ENCODE measurements around the gene COPS9.

Gene COPS9

GRCh38 chr2:240147382-240147781 is 11.3 kb upstream of the COPS9 start:
- no peak for DNase-seq

DNA sequence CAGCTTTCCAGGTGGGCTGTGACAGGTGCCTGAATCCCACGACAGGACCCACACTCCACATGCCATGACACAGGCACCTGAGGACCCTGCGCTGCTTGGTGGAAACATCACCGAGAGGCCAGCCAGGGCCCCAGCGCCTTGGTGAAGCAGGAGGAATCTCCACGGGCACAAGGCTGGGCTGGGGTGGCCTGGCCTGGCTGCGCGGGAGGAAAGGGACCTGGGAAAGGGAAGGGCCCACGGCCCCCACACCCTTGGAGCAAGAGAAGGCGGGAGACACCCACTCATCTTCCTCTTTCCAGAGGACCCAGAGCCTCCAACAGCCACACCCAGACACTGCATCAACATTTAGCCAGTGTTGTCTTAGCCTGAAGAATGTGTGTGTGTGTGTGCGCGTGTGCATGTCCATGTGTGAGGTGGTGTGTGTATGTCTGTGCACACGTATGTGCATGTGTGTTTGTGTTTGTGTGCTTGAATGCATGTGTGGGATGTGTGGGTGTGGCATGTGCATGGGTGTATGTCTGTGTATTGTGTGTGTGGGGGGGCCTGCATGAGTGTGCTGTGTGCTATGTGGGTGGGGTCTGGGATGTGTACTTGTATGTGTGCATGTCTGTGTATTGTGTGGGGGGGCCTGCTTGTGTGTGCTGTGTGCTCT is 10.6 kb upstream of the COPS9 start:
- DNase-seq = no peak

- DNase-seq = no peak
Observed at GRCh38 chr2:240146141-240146561, 10.0 kb upstream of the COPS9 start.

DNA sequence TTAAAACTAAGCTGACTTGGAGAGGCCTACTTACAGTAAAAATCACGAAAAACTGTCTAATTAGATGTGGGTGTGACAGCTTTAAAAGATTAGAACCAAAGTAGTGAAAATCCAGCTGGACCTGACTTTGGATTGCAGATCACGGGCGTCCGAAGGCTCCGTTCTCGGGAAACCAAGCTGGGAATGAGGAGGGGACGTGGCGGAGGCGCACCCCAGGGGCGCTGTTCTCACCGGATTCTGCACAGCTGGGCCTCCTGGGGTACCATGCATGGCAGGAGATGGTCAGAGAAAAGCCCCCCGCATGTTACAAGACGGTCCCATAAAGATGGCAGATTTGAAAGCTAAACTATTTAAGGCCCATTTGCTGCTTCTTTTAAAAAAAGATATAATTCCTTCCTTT is 9.4 kb upstream of the COPS9 start:
- no peak for DNase-seq

- DNase-seq = no peak
Observed at GRCh38 chr2:240144649-240145261, 8.7 kb upstream of the COPS9 start.

GRCh38 chr2:240143801-240144648 is 7.9 kb upstream of the COPS9 start:
- DNase-seq = no peak

- DNase-seq = no peak
Observed at GRCh38 chr2:240143276-240143675, 7.2 kb upstream of the COPS9 start.

DNA sequence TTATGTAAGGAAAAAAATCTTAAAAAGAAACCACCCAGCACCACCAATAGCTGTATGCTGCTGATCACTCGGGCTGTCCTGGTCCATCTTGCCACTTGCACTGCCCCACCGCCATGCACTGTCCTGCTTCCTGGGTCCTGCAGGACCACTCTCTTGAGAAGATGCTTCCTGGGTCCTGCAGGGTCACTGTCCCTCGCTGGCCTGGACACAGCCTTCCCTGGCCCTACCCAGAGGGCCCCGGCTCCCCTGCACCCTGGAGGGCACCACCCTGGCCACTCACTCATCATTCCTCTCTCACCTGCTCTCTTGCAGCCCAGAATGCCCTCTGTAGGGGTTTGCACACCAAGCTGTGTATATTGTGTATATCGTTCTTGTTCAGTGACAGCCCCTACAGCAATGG is 6.8 kb upstream of the COPS9 start:
- no peak for DNase-seq

DNA sequence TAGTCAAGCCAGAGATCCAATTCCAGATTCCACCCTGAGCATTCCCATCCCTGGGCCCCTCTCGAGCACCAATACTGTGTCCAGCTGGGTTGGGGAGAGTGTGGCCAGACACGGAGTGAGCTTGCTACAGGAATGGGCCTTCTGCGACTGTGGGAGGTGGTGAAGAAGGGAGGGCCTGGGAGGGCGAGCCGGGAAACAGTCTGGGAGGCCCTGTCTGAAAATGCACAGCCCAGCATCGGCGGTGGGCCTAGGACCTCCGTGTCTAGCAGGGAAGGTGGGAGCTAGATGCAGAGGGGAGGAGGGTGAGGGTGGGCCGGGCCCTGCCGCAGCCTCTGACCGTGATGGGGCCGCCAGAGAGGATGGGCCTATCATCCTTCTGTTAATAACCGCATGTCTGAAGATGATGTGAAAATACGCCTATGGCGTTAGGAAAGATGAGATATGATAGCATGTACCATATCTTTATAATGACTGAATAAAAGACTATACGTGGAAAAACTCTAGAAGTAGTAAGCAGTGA is 6.2 kb upstream of the COPS9 start:
- no peak for DNase-seq

GRCh38 chr2:240141736-240142135 is 5.6 kb upstream of the COPS9 start:
- no peak for DNase-seq

GRCh38 chr2:240140920-240141319 is 4.8 kb upstream of the COPS9 start:
- DNase-seq = no peak

DNA sequence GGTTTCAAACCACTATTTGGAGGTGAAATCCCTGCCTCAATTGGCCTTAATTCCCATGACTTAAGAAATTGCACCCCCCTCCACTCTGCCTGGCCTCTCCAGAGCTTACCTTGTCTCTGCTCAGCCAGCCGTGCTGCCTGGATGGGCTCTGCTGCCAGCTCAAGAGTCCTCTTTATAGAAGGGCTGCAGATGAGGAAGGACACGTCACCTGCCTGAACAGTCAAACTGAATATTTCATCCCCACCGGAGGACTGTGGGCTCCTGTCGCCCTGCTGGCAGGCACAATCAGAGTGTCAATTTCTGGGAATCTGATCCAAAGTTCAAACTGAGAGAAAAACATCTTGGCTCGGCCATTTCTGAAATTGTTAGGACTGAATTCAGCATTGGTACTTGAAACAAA is 4.4 kb upstream of the COPS9 start, which contains the start of gene OTOS:
TSS of gene OTOS (minus strand) at position 148 of the 400 bp plus-strand sequence. CDS start 332 bp downstream, outside the sequence.
- DNase-seq = no peak

DNA sequence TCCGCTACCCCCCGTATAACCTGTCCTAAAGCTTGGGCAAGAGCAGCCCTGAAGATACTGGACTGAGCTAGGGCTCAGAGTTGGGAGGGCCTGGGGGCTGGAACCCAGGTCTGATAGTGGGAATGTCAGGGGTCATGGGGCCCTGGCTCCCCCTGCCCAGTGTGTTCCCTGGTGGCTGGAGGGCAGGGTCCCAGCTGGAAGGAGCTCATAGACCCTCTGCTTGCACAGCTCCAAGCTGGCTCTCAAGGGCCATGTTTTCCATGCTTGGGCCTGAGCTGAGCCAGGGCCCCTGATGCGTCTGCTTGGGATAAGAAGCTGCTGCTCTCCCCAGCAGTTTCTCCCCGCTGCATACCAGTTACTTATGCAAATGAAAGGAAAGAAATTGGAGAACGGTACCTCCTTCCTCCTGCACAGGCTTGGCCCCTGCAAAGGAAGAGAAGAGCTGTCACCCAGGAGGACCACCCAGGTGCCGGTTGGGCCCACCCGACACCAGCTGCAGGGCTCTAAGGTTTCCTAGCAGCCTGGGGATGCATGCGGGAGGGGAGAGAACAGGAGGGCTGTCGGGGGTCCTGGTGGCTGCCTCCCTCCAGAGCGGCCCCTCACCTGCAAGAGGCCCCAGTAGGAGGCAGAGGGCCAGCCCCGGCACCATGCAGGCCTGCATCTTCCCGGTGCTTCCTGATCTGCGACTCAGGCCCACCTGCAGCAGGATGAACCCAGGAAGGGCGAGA is 3.7 kb upstream of the COPS9 start:
- no peak for DNase-seq

DNA sequence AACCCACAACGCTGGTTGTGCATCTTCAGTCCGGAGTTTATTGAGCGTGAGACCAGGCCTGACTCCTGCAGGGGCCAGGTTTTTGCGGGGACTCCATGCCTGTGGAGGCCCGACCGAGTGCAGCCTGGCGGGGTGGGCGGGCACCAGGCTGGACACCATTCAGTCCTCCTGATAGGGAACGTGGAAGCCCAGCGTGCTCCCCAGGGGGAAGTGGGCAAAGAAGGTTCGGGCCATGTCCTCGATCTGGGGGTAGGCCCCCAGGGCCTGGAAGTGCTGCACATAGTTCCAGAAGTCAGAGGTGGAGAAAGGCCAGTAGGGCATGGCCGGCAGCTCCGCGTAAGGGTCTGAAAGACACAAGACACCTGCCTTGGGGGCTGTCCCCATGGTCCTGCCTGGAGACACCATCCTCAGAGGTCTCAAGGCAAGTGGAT is 2.9 kb upstream of the COPS9 start:
- no peak for DNase-seq

DNA sequence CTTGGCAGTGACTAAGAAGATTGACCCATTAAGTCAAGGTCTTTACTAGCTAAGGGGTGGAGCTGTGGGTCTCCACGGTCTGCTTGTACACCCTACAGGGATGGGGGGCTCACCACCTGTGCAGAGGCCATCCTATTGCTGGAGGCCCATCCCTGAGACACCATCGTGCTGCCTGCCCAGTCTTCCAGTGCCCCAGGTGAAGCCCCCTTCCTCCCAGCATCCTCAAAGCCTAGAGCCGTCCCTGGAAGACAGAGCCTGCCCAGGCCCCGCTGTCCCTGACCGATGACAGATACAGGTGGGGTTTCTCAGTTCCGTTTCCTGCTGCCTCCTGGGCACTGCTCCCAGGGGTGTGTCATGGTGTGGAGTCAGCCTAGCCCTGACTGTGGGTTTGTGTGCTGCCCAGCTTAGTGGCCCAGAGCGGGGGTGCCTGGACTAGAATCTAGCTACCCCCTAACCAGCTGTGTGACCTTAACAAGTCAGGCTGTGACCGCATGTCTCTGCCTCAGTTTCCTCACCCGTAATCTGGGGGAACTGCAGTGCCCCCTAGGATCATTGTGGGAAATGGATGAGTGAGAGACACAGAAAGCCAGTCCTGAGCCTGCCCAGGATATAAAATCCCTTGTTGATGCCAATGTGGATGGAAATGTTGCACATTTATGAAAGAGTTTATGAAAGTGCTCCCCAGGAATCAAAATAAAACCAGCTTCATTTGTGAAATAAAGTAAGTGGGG is 2.3 kb upstream of the COPS9 start:
- no peak for DNase-seq

DNA sequence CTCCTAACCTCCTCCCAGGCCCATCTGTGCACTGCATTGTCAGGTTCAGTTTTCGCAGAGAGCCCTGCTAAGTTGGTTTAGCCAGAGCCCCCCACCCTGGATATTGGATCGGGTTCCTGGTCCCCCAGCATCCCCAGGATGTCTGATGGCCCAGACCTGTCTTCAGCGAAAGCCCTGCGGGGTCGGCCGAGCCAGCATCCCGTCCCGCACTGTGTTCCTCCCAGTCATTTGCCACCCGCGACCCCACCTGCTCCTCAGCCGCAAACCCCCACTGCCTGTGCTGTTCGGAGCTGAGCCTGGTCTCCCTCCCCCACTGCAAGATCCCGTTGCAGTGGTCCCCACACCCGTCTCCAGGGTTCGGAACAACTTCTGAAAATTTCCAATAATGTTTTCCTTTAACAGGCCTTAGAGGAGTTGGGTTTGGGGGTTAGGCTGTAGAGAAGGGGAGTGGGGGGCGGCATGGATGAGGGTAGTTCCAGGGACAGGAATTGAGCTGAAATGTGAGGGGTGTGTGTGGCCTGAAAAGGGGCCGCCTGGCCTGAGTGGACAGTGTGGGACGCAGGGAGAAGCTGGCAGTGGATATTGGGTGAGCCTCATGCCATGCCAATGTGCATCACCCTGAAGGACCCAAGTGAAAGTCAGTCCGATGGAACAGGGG is 1.6 kb upstream of the COPS9 start:
- DNase-seq = no peak

GRCh38 chr2:240136671-240137292 is 677 bp upstream of the COPS9 start:
- DNase-seq = no peak

DNA sequence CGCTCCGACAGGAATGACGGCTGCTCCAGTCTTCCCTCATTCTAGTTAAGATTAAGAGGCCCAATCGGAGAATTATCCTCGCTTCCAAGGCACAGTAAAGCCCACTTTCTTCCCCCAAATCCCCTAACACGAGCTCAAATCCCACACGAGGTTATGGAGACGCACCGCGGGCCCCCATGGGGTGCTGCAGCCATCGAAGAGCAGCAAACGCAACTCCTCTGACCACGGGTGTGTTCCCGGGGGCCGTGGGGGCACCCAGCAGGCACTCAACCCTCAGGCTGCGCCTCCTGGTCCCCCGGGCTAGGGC is 446 bp downstream of the COPS9 start:
- no peak for DNase-seq

DNA sequence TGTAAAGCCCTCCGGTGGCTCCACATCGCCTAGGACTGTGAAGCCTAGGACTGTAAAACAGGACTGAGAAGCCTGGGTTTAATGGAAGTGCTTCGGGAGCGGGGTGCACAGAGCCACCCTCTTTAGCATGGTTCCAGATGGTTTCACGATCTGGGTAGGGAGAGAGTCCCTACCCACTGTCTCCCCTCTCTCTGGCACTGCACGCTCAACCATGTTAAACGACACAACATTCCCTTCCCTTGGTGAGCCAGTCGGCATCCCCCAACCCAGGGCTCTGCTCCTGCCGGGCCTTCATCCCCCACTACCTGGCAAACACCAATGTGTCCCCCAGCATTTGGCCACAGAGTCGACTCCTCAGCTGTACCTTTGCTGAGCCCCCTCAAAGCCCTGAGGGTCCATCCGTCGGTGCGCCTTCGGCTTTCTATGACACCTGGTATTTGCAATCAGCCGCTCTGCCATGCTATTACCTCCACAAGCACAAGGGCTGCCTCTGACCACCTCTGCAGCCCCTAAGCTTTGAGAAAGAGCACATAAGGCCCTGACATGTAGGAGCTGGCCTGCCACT is 1.1 kb downstream of the COPS9 start:
- DNase-seq = no peak

GRCh38 chr2:240134466-240134865 is 1.6 kb downstream of the COPS9 start:
- no peak for DNase-seq

- no peak for DNase-seq
Observed at GRCh38 chr2:240133401-240133800, 2.7 kb downstream of the COPS9 start.
